Stimulated activated CD4-positive, alpha-beta T cell treated with anti-CD3 and anti-CD28 coated beads, Interleukin-1b, Interleukin-23, amount 100 ng/mL, for 4 hours (primary cell): ENCODE results near the gene OR2AE1.
"Not testable (repeated sequence)": the region's sequence is repeated elsewhere in the genome, so short reads cannot be mapped to it uniquely, and the experiment has no call there.

Source experiments
- DNase-seq, 2 donors: peaks; one replicate each; pipeline ENCODE4 v3.0.0-alpha.2; 2020; ENCODE audit warnings: low read depth in 2 of 2

OR2AE1 gene, protein sequence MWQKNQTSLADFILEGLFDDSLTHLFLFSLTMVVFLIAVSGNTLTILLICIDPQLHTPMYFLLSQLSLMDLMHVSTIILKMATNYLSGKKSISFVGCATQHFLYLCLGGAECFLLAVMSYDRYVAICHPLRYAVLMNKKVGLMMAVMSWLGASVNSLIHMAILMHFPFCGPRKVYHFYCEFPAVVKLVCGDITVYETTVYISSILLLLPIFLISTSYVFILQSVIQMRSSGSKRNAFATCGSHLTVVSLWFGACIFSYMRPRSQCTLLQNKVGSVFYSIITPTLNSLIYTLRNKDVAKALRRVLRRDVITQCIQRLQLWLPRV

DNA sequence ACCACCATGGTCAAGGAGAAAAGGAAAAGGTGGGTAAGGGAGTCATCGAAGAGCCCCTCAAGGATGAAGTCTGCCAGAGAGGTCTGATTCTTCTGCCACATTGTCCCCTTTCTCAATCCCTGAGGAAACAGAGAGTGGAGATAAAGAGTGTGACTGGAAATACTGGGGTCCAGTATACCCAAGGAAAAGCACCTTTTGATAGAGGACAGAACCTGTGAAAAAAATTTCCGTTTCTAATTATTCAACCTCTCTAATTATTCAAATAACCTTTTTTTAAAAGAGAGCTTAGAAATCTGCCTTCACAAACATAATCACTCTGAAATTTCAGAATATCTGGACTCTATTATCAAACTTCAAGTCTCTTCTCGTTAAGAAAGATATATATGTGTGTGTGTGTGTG is at the start of gene OR2AE1:
Gene OR2AE1 (minus strand): TSS at position 101 of the 400 bp plus-strand sequence. CDS start 0 bp downstream, at position 101.
- DNase-seq: no peak

DNA sequence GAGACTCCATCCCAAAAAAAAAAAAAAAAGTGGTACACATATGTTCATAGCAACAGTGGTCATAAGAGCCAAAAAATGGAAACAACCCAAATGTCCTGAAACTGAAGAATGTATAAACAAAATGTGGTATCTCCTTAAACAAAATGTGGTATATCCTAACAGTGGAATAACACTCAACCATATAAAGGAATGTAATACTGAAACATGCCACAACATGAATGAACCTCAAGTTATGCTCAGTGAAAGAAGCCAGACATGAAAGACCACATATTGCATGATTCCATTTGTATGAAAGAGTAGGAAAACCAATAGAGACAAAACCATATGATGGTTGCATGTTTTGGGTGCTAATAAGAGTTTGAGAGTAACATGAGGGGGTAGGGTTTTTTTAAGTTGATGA is 49.5 kb upstream of the OR2AE1 start:
- no peak for DNase-seq

DNA sequence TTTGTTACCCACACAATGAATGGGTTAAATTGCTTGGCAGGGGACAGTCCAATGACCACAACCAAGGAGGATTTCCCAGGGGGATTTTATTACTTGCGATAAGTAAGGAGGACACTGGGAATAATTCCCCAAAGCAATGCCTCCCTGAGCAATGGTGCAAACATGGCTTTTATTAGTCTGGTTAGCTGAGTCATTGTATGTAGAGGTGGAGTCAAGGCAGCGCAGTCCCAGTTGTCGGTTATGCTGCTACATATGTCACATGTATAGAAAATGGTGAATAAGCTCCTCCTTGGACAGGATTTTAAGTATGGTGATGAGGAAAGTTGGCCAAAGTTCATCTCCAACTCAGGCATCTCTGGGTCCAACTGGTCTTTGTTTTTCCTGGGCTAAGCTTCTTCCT is 46.4 kb upstream of the OR2AE1 start:
- DNase-seq: no peak

DNA sequence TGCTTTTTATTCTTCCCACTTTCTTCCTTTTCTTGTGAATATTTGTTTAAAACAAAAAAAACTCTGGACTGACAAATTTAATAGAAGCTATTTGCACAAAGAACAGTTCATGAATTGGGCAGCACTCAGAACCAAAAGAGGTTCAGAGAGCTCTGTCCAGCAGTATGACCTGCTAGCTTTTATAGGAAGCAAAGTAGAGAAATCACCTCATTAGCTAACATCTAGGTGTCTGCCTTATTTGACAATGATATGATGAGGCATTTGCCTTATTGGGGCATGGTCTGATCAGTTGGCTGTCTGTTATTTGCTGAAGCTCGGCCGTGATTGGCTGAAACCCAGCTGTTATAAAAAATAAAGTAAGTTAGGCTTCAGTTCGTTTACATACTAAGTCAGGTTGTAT is 43.3 kb upstream of the OR2AE1 start:
- DNase-seq: no peak

DNA sequence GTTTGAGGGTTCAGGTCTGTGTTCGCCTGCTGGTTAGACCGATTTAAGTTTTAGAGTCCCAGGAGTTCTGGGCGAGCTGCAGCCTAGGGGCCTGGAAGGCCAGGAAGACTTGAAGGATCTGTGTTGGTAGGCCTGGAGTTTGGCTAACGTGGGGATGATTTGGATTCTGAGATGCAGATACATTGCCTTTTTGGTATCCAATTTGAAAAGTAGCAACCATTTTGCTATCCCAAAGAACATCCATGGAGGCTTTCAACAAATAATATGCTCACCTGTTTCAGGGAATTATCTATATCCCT is 42.9 kb upstream of the OR2AE1 start:
- DNase-seq: no peak

DNA sequence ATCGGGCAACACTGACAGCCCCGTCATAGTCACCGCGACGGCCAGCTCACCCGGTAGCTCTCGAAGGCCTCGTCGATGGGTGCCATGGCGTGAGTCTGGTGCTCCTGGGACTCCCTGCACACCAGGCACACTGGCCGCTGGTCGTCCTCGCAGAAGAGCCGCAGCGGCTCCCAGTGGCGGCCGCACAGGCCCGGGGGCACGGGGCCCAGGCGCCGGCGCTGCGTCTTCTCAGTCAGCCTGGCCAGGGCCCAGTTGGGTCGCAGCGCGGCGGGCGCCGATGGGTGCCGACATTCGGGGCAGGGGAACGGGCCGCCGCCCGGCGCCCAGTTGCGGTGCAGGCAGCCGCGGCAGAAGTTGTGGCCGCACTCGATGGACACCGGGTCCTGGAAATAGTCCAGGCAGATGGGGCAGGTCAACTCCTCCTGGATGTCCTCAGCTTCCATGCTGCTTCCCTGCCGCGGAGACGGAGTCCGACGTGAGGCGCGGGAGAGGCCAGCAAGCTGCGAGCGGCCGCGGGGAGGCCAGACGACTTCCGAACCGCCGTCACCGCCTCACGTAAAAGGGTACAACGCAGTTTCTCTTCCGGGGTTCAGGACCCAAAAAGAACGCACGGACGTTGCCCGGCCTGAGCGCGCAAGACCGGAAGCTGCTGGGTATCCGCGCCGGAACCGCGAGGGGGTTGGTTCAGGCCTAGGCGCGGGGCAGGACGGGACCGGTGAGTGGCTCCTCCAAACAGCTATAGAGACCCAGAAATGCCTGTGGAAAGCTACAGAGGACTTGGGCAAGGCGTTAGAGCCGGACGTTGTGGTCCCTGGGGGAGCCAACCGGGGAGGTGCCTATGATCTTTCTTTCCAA is 42.4 kb upstream of the OR2AE1 start, which contains the start of gene TRIM4:
Gene TRIM4 (minus strand): TSS at position 572 of the 855 bp plus-strand sequence. CDS start 129 bp downstream, at position 443.
- peak; percentile 76 to 81 for DNase-seq

DNA sequence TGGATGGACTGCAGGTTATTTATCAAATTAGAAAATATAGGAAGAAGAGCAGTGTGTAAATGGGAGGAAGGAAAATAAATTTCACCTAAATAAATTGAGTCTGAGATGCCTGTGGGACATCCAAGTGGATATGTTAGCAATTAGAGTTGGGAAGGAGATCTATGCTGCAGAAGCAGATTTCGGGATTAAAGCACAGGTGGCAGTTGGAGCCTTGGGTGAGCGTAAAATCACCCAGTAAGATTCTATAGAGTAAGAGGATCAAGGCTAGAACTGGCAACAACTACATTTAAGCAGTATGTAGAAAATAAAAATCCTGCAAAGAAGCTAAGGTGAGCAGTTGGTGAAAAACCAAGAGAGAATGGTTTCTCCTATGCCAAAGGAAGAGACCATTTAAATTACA is 34.1 kb upstream of the OR2AE1 start:
- DNase-seq: no peak

DNA sequence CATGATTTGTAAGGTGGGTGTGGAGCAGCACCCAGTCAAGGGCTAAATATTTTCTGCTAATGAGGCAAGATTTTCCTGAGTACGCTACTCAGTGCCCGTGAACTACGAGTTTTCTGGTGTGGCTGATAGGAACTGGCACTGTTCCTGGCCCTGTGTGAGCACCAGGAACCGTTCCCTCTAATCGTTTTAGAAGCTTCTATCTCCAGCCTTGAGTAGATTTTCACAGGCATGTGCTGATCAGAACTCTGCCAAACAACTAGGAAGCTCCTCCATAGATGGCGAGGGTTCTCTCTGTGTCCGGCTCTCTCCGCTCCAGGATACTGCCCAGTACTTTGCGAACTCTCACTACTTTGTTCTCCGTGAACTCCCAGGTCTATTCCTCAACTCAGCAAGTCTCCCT is 24.7 kb upstream of the OR2AE1 start:
- no peak for DNase-seq

DNA sequence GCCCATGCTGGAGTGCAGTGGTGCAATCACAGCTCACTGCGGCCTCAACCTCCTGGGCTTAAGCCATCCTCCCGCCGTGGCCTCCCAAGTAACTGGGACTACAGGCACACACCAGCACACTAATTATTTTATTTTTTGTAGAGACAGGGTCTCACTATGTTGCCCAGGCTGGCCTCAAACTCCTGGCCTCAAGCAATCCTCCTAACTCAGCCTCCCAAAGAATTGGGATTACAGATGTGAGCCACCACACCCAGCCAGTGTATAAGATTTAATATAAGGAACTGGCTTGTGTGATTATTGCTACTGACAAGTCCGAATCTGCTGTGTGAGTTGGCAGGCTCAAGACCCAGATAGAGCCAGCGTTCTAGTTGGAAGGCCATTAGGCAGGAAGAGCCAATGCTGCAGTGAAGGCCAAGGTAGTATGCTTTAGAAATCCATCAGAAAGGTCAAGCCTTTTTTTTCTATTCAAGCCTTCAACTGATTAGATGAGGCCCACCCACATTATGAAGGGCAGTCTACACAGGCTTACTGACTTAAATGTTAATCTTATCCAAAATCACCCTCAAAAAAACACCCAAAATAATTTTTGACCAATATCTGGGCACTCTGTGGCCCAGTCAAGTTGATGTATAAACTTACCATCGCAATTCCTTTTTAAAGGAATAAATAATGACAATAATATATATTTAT is 23.1 kb upstream of the OR2AE1 start:
- no peak for DNase-seq

DNA sequence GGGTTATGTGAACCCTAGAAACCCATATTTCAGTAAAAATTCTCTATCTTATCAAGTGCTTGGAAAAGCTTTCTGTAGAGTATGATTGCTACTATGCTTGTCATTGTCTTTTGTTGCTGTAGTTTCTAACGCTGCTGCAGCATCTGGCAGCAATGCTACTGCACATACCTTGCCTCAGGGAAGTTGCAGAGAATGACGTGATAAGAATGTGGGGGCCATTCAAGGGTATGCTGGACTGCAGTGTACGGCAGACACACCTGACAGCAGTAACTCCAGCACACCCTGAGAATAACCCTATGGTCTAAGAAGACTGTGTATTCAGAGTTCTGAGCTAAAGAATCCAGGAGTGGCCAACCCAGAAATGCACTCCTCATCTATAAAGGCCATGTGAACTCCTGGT is 22.0 kb upstream of the OR2AE1 start:
- no peak for DNase-seq

DNA sequence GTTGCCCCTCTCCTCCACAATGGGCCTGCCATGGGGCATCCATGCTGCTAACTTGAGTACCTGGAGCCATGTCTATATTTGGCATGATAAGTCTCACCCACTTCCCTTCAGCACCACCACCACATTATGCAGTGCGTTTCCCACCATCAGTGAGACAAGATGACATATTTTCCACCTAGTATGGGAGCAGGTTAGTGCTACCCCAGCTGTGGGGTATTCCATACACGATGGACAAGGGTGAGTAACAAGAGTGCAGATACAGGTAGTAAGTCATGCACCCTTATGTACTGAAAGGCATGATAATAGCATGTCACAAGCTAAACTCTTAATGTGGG is 21.2 kb upstream of the OR2AE1 start:
- no peak for DNase-seq

DNA sequence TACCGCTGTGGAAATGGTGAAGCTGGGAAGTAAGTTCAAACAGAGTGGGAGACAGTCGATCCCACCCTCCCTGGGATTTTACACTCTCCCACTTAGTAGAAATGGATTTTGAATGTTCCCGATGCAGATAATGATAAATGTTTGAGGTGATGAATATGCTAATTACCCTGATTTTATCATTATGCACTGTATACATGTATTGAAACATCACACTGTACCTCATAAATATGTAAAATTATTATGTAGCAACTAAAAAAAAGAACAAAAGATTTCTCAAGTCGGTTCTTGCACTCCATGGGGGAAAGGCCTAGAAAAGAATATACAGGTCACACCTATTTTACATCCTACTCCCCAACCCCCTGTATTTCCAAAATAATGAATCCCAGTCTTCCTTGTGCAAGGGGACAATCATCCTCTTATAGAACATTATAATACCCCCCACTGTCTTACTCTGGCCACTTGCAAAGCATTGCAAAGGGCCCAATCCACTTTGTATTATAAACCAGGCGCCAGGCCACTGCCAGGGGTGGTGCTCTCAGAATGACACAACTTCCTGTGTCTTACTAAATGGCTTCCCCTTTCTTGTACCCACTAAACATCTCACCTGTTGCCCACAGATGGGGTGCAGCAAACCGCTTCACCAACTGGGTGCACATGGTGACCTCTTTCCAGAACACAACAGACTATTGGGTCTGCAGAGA is 20.6 kb upstream of the OR2AE1 start:
- DNase-seq: no peak

DNA sequence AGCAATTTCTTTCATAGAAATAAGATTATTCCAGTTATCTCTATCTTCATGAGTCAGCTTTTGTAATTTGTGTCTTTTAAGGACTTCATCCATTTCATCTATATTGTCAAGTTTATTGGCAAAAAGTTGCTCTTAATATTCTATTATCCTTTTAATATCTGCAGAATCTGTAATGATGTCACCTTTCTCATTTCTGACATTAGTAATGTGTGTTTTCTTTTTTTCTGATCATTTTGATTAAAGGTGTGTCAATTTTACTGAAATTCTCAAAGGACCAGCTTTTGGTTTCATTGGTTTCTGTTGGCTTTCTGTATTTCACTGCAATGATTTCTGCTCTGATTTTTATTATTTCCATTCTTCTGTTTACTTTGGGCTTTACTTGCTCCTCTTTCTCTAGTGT is 17.9 kb upstream of the OR2AE1 start:
- no peak for DNase-seq

DNA sequence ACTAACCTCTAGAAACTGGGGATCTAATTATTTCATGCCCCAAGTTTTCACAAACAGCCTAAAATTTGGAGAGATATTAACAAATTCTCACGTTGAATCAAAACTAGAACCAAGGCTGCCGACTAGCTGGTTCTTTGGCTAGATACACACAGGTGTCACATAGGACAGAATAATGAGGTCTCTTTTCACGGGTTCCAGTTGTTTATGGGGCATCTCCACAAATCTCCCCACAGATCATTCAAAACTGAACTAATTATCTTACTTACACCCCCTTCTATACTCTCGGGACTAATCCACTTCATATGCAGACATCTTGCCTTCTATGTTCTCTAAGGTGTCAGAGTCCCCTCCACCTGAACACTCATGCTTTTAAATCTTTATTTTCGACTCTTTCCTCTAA is 16.4 kb upstream of the OR2AE1 start:
- no peak for DNase-seq

DNA sequence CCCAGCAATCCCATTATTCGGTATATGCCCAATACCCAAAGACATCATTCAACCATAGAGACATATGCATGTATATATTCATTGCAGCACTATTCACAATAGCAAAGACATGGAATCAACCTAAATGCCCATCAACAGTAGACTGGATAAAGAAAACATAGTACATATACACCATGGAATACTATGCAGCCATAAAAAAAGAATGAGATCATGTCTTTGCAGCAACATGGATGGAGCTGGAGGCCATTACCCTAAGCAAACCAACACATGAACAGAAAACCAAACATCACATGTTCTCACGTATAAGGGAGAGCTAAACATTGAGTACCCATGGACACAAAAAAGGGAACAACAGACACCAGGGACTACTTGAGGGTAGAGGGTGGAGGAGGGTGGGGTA is 13.5 kb upstream of the OR2AE1 start:
- DNase-seq: not testable (repeated sequence)

DNA sequence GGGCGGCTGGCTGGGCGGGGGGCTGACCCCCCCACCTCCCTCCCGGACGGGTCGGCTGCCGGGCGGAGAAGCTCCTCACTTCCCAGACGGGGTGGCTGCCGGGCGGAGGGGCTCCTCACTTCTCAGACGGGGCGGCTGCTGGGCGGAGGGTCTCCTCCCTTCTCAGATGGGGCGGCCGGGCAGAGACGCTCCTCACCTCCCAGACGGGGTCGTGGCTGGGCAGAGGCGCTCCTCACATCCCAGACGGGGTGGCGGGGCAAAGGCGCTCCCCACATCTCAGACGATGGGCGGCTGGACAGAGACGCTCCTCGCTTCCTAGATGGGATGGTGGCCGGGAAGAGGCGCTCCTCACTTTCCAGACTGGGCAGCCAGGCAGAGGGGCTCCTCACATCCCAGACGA is 11.5 kb upstream of the OR2AE1 start:
- not testable (repeated sequence) for DNase-seq

DNA sequence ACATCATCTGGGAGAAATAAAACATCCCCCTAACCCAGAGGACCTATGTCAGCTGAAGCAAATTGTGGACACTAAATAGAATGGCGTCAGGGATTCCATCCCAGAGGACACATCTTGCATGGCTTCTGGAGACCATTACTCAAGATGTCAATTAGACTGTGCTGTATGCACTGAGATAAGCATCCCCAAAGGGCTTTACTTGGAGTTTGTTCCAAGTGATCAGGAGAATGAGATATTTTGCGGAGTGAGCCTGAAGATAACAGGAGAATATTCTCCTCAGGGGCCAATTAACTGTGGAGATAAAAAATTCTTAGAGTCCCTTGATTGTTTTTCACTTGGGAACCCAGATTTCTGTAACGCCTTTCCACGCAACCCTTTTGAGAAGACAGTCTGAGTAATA is 4.5 kb upstream of the OR2AE1 start:
- DNase-seq: no peak

DNA sequence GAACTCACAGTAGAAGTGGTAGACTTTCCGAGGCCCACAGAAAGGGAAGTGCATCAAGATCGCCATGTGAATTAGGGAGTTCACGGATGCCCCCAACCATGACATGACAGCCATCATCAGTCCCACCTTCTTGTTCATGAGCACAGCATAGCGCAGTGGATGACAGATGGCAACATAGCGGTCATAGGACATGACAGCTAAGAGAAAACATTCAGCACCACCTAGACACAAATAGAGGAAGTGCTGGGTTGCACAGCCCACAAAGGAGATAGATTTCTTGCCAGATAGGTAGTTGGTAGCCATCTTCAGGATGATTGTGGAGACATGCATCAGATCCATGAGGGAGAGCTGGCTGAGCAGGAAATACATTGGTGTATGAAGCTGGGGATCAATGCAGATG is 342 bp downstream of the OR2AE1 start:
- no peak for DNase-seq

DNA sequence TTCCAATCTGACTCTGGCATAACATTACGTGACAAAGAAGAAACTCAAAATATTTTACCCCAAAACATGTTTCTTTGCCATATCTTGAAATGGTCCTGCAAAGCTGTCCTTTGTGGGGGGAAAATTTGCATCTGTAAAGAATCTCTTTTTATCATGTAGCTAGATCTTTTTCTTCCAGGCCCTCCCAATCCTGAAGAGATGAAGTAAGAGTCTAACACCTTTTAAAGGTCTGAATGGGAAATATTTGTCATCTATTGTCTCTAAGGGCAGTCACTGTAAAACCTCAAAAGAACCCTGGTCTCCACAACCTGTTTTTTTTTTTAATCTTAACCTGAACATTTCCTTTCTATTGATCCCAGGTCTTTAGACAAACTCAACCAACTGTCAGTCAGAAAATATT is 8.6 kb downstream of the OR2AE1 start:
- DNase-seq: no peak

DNA sequence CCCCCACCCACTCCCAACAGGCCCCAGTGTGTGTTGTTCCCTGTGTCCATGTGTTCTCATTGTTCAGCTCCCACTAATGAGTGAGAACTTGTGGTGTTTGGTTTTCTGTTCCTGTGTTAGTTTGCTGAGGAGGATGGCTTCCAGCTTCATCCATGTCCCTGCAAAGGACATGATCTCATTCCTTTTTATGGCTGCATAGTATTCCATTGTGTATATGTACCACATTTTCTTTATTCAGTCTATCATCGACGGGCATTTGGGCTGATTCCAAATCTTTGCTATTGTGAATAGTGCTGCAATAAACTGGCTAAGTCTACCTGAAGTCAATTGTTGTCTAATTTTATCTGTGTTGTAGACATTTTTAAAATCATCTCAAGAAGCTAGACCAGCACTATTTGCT is 9.4 kb downstream of the OR2AE1 start:
- DNase-seq: not testable (repeated sequence)

DNA sequence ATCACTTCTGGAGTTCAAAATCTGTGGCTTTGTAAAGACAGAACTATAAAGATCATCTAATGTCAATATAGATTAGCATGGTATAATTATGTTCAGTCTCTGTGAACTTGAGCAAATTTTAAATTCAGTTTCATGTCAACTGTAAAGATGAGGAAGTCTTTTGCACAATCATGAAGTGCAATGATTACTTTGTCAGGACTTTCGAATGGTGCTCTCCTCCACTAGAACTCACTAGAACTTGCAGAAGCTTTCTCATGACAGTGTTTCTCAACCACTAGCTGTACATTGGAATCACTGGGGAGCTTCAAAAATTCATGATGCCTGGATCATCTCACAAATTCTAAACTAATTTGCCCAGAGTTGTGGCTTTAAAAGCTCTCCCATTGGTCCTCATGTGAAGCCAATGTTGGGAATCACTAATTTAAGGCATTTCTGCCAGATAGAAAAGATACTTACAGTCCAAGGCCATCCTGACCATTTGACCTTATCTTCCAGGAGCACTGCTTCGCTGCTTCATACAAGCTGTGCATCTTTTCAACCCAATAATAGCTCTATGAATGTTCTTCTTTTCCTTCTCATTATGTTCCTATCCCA is 12.9 kb downstream of the OR2AE1 start:
- DNase-seq: no peak
